ENCODE results near the gene GHRH. TPM values are rescaled to one million over a fixed set of nuclear protein-coding genes. Genes with fewer than 3 reads are reported as not detected.

Gene GHRH
- total and polyA plus RNA-seq, 2 donors (not counting 1 experiment from before 2014, with no cell fraction given), result not detected

GRCh38 chr20:37240337-37241067 is 21.1 kb downstream of the GHRH start:
- H3K27ac Mint-ChIP-seq, result no peak overlapping the region
- peaks cover 4 to 72% of the 10 kb centered on the region in 2 experiments for H3K36me3 ChIP-seq (replicated peaks in 1 of 2; ENCODE audit: control extremely low read depth in 1 of 2, control insufficient read depth in 1 of 2, extremely low read depth in 1 of 2, insufficient read depth in 2 of 2, low read length in 1 of 2)

More at GRCh38 chr20:37240337-37241067, 21.1 kb downstream of the GHRH start:
- TF ChIP-seq CTCF (IDR thresholded peaks at IDR 0.05), result no peak
- TF ChIP-seq EZH2 (IDR thresholded peaks at IDR 0.05; ENCODE audit: borderline replicate concordance, insufficient read depth, low read depth, low read length, poor library complexity, severe bottlenecking), result no peak
- Mint-ChIP-seq H3K4me3 (no peak overlapping the region), H3K27me3 (no peaks in the 10 kb centered on the region), H3K4me1 (no peaks in the 10 kb centered on the region), H3K9me3 (ENCODE audit: insufficient read depth) (no peaks in the 10 kb centered on the region)
- Histone ChIP-seq H3K9ac (ENCODE audit: low read length) (no peak overlapping the region), H4K20me1 (ENCODE audit: control insufficient read depth, insufficient read depth, low read length, poor library complexity, severe bottlenecking) (no peaks in the 10 kb centered on the region), H3K27ac (ENCODE audit: low read length in 2 of 2) (no peak overlapping the region), H3K4me3 (ENCODE audit: control extremely low read depth in 1 of 5, extremely low read depth in 1 of 5, insufficient read depth in 1 of 5, low read depth in 2 of 5, low read length in 4 of 5) (no peak overlapping the region), H3K9me3 (ENCODE audit: control extremely low read depth in 1 of 3, control insufficient read depth in 2 of 3, insufficient read depth in 1 of 3, low read length in 2 of 3) (no peaks in the 10 kb centered on the region), H3K4me2 (replicated peaks; ENCODE audit: low read depth, low read length, poor library complexity, severe bottlenecking) (no peak overlapping the region), H3K4me1 (ENCODE audit: control insufficient read depth in 2 of 2, insufficient read depth in 2 of 2, low read length in 2 of 2) (no peaks in the 10 kb centered on the region), H3K27me3 (replicated peaks in 1 of 4; ENCODE audit: control extremely low read depth in 1 of 4, control insufficient read depth in 3 of 4, insufficient read depth in 4 of 4, low read length in 3 of 4) (no peaks in the 10 kb centered on the region), H2AFZ (ENCODE audit: insufficient read depth, low read depth, low read length, poor library complexity, severe bottlenecking) (no peak overlapping the region), H3K79me2 (ENCODE audit: control insufficient read depth, insufficient read depth, low read length) (no peaks in the 10 kb centered on the region)
- 97% methylated on average over 2 of the region's 3 CpGs for WGBS (ENCODE audit: insufficient coverage)
- ATAC-seq (ENCODE audit: low read depth) (no peak), DNase-seq (no peak)
- intact Hi-C loops (cut with micrococcal nuclease), result no loop called here
- ChIA-PET POLR2A (no interaction called here), CTCF (interaction anchor here (1.2 kb wide), 1 partner anchor 24 kb away, joined by 3 read pairs; no protein-coding TSS in a partner anchor)
